Stimulated activated CD4-positive, alpha-beta T cell treated with anti-CD3 and anti-CD28 coated beads, Interleukin-4, amount 100 ng/mL, for 24 hours (primary cell): Measurements from ENCODE around the gene SCGB1C1.
A peak's percentile ranks its signal among the peaks of the same experiment; 100 is the strongest.

Experiments
- DNase-seq: peaks from one replicate; pipeline ENCODE4 v3.0.0-alpha.2; 2020

Gene SCGB1C1

GRCh38 chr11:205221-206001 lies 12.5 kb downstream of the SCGB1C1 start:
- no peak for DNase-seq

GRCh38 chr11:206002-206384 lies 13.1 kb downstream of the SCGB1C1 start:
- DNase-seq = no peak

- DNase-seq = no peak
Observed at GRCh38 chr11:206526-207207, 13.8 kb downstream of the SCGB1C1 start.

- peak; percentile 98 for DNase-seq
Observed at GRCh38 chr11:207208-207862, 14.5 kb downstream of the SCGB1C1 start, which contains the start of the genes BET1L and RIC8A. BET1L (minus strand) TSS chr11:207399; CDS start chr11:207321, 78 bp downstream. RIC8A (plus strand) TSS chr11:207708; CDS start chr11:208855, 1,147 bp downstream.

- DNase-seq = no peak
Observed at GRCh38 chr11:207863-208180, 14.9 kb downstream of the SCGB1C1 start.

GRCh38 chr11:208181-208916 lies 15.5 kb downstream of the SCGB1C1 start:
- peak; percentile 84 for DNase-seq

GRCh38 chr11:208917-209260 lies 16.0 kb downstream of the SCGB1C1 start:
- DNase-seq = no peak

- no peak for DNase-seq
Observed at GRCh38 chr11:209275-210121, 16.6 kb downstream of the SCGB1C1 start.

GRCh38 chr11:210122-210802 lies 17.4 kb downstream of the SCGB1C1 start:
- no peak for DNase-seq

GRCh38 chr11:210803-211180 lies 17.9 kb downstream of the SCGB1C1 start:
- DNase-seq = no peak

- no peak for DNase-seq
Observed at GRCh38 chr11:211295-211694, 18.4 kb downstream of the SCGB1C1 start.

- DNase-seq = no peak
Observed at GRCh38 chr11:211741-212140, 18.9 kb downstream of the SCGB1C1 start.

GRCh38 chr11:212150-213100 lies 19.5 kb downstream of the SCGB1C1 start:
- no peak for DNase-seq

- DNase-seq = no peak
Observed at GRCh38 chr11:213111-213510, 20.2 kb downstream of the SCGB1C1 start.

- no peak for DNase-seq
Observed at GRCh38 chr11:214083-214482, 21.2 kb downstream of the SCGB1C1 start.

- no peak for DNase-seq
Observed at GRCh38 chr11:215581-216037, 22.7 kb downstream of the SCGB1C1 start.

GRCh38 chr11:216081-216974 lies 23.4 kb downstream of the SCGB1C1 start:
- DNase-seq = no peak

GRCh38 chr11:217704-218103 lies 24.8 kb downstream of the SCGB1C1 start:
- no peak for DNase-seq
